H1 (cell line): ENCODE results near the gene ICAM2. TPM values are rescaled to one million over a fixed set of nuclear protein-coding genes. Genes with fewer than 3 reads are reported as not detected.

Experiments used
- CTCF ChIA-PET: fragments of 300-600 bp; sonication (Branson Sonifier 250); formaldehyde crosslinking; loops from one replicate; lab custom pipeline; 2021; ENCODE audit not compliant: partially characterized antibody; lab: Charles Lee
- POLR2A ChIA-PET: fragments of 300-600 bp; sonication (Branson Sonifier 250); formaldehyde crosslinking; loops from one replicate; lab custom pipeline; 2021; ENCODE audit warnings: inconsistent platforms; ENCODE audit not compliant: partially characterized antibody; lab: Charles Lee
- DNase-seq, 2 experiments: peaks; one replicate each; pipeline versions ENCODE4 v3.0.0 to v3.0.0-alpha.2; 2010 to 2022; ENCODE audit warnings: low spot score in 2 of 2, low read depth in 1 of 2, mixed read lengths in 1 of 2
- FAIRE-seq: peaks from 2 replicates; lab custom pipeline; 2011; peaks lifted over from hg19 to GRCh38; lab: Jason Lieb, UNC
- H2AFZ ChIP-seq: 2 replicates; pipeline ENCODE4 v1.8.1; 2012; ENCODE audit warnings: low read length, inconsistent platforms
- H2AK5ac ChIP-seq: 2 replicates; pipeline ENCODE4 v1.6.1; 2013; ENCODE audit warnings: low read depth, low read length
- H2BK120ac ChIP-seq: replicated peaks from 2 replicates; pipeline ENCODE3; 2013; ENCODE audit warnings: low read depth, low read length, inconsistent platforms
- H2BK12ac ChIP-seq: 2 replicates; pipeline ENCODE4 v1.6.1; 2013; ENCODE audit warnings: low read depth, low read length
- H2BK15ac ChIP-seq: 2 replicates; pipeline ENCODE4 v1.6.1; 2013; ENCODE audit warnings: low read length
- H2BK20ac ChIP-seq: 2 replicates; pipeline ENCODE4 v1.6.1; 2013; ENCODE audit warnings: low read length
- H2BK5ac ChIP-seq: 2 replicates; pipeline ENCODE4 v1.6.1; 2013; ENCODE audit warnings: low read depth, low read length
- H3K14ac ChIP-seq: 2 replicates; pipeline ENCODE4 v1.6.1; 2013; ENCODE audit warnings: inconsistent platforms; ENCODE audit not compliant: insufficient read length
- H3K18ac ChIP-seq: 2 replicates; pipeline ENCODE4 v1.6.1; 2013; ENCODE audit warnings: low read length; ENCODE audit errors: extremely low read depth
- H3K23ac ChIP-seq: 2 replicates; pipeline ENCODE4 v1.6.1; 2013; ENCODE audit warnings: inconsistent platforms; ENCODE audit not compliant: insufficient read length
- H3K23me2 ChIP-seq: 2 replicates; pipeline ENCODE4 v1.6.1; 2013; ENCODE audit warnings: low read depth, low read length
- H3K27ac ChIP-seq: 2 replicates; pipeline ENCODE4 v1.6.1; 2011; ENCODE audit warnings: low read depth, low read length, inconsistent platforms
- H3K27me3 ChIP-seq, 4 experiments: replicated peaks in 1 of 4; 1 replicate in 1 of 4; 2 replicates in 3 of 4; pipeline versions ENCODE4 v1.6.1 to v1.8.1; 2011 to 2013; ENCODE audit warnings: low read length in 3 of 4, mild to moderate bottlenecking in 3 of 4, inconsistent platforms in 2 of 4, mixed read lengths in 2 of 4, moderate library complexity in 1 of 4; ENCODE audit not compliant: control insufficient read depth in 3 of 4, insufficient read depth in 3 of 4; ENCODE audit errors: extremely low read depth in 1 of 4
- H3K36me3 ChIP-seq, 4 experiments: 2 replicates each; pipeline versions ENCODE4 v1.6.1 to v1.8.1; 2011 to 2013; ENCODE audit warnings: mild to moderate bottlenecking in 4 of 4, low read length in 3 of 4, moderate library complexity in 2 of 4, control low read depth in 1 of 4, inconsistent platforms in 1 of 4; ENCODE audit not compliant: insufficient read depth in 4 of 4, control insufficient read depth in 2 of 4
- H3K4ac ChIP-seq: replicated peaks from 2 replicates; pipeline ENCODE3; 2013; ENCODE audit warnings: low read length, low read depth, mixed read lengths, inconsistent platforms; ENCODE audit not compliant: insufficient read length
- H3K4me1 ChIP-seq, 4 experiments: replicated peaks in 1 of 4; 1 replicate in 1 of 4; 2 replicates in 3 of 4; pipeline versions ENCODE4 v1.6.1 to v1.8.1; 2011 to 2013; ENCODE audit warnings: low read length in 3 of 4, inconsistent platforms in 2 of 4, mixed read lengths in 1 of 4; ENCODE audit not compliant: insufficient read depth in 4 of 4, control insufficient read depth in 3 of 4
- H3K4me2 ChIP-seq, 2 experiments: 2 replicates each; pipeline versions ENCODE4 v1.6.1 to v1.8.1; 2011 to 2013; ENCODE audit warnings: low read depth in 2 of 2, low read length in 2 of 2, control low read depth in 1 of 2, inconsistent platforms in 1 of 2, mild to moderate bottlenecking in 1 of 2; ENCODE audit not compliant: insufficient read depth in 1 of 2
- H3K4me3 ChIP-seq, 4 experiments: fragments of 200-600, 300-600 bp in 1 of 4; sonication (generic), shearing (Covaris generic), sonication (Bioruptor Twin) in 1 of 4; 2 replicates each; pipeline versions ENCODE4 v1.5.1 to v1.8.1; 2011 to 2016; ENCODE audit warnings: low read length in 4 of 4, low read depth in 3 of 4, control low read depth in 2 of 4, inconsistent platforms in 2 of 4, mild to moderate bottlenecking in 2 of 4, mixed read lengths in 1 of 4, moderate library complexity in 1 of 4; ENCODE audit not compliant: insufficient read depth in 2 of 4; ENCODE audit errors: extremely low read depth in 1 of 4
- H3K56ac ChIP-seq: replicated peaks from 2 replicates; pipeline ENCODE3; 2013; ENCODE audit warnings: low read depth, mild to moderate bottlenecking, mixed read lengths, low read length, inconsistent platforms; ENCODE audit not compliant: insufficient read length
- H3K79me1 ChIP-seq: 2 replicates; pipeline ENCODE4 v1.6.1; 2013; ENCODE audit warnings: low read depth, low read length, control low read depth
- H3K79me2 ChIP-seq, 2 experiments: 2 replicates each; pipeline versions ENCODE4 v1.6.1 to v1.8.1; 2012 to 2013; ENCODE audit warnings: low read length in 2 of 2, mild to moderate bottlenecking in 2 of 2, inconsistent platforms in 1 of 2; ENCODE audit not compliant: insufficient read depth in 2 of 2, control insufficient read depth in 1 of 2
- H3K9ac ChIP-seq, 4 experiments: replicated peaks in 1 of 4; 1 replicate in 1 of 4; 2 replicates in 3 of 4; pipeline versions ENCODE4 v1.6.1 to v1.8.1; 2011 to 2013; ENCODE audit warnings: low read depth in 3 of 4, low read length in 3 of 4, control low read depth in 2 of 4, mild to moderate bottlenecking in 2 of 4, moderate library complexity in 2 of 4, inconsistent platforms in 1 of 4; ENCODE audit errors: extremely low read depth in 1 of 4
- H3K9me3 ChIP-seq, 2 experiments: 2 replicates each; pipeline versions ENCODE4 v1.6.1 to v1.8.1; 2012 to 2013; ENCODE audit warnings: mild to moderate bottlenecking in 2 of 2, moderate library complexity in 2 of 2, control low read depth in 1 of 2, inconsistent platforms in 1 of 2, low read depth in 1 of 2, low read length in 1 of 2, mixed read lengths in 1 of 2; ENCODE audit not compliant: insufficient read depth in 2 of 2
- H4K20me1 ChIP-seq, 2 experiments: replicated peaks in 1 of 2; 2 replicates each; pipeline versions ENCODE3 to v1.8.1; 2011 to 2013; ENCODE audit warnings: inconsistent platforms in 2 of 2, low read length in 2 of 2, mild to moderate bottlenecking in 1 of 2; ENCODE audit not compliant: insufficient read depth in 2 of 2, control insufficient read depth in 1 of 2
- H4K5ac ChIP-seq: 2 replicates; pipeline ENCODE4 v1.6.1; 2013; ENCODE audit warnings: low read length, low read depth, mixed read lengths, inconsistent platforms; ENCODE audit not compliant: insufficient read length
- H4K8ac ChIP-seq: 2 replicates; pipeline ENCODE4 v1.8.0; 2013; ENCODE audit warnings: mild to moderate bottlenecking, moderate library complexity, low read length, inconsistent platforms; ENCODE audit not compliant: insufficient read depth; ENCODE audit errors: extremely low read depth
- H4K91ac ChIP-seq: replicated peaks from 2 replicates; pipeline ENCODE3; 2013; ENCODE audit warnings: low read length, mixed read lengths, inconsistent platforms; ENCODE audit not compliant: insufficient read length
- CREB1 ChIP-seq: IDR thresholded peaks from 2 replicates; pipeline ENCODE4 v1.6.1; 2012; ENCODE audit warnings: inconsistent platforms
- TBP ChIP-seq: IDR thresholded peaks from 2 replicates; pipeline ENCODE4 v1.6.1; 2011; ENCODE audit warnings: low read depth, low read length, improper control_type of control experiment
- WGBS, 2 experiments: shearing (Covaris generic) in 1 of 2; methylation state at CpG; one replicate each; pipeline versions ENCODE4 v1.1.6 to v1.1.7; 2013 to 2015; ENCODE audit warnings: low lambda C conversion rate in 2 of 2, mixed read lengths in 2 of 2, inconsistent platforms in 1 of 2, low coverage in 1 of 2, missing lambda C conversion rate in 1 of 2; ENCODE audit not compliant: insufficient replicate concordance in 2 of 2, insufficient coverage in 1 of 2, insufficient read length in 1 of 2; ENCODE audit errors: extremely low coverage in 1 of 2, missing lambda C conversion rate in 1 of 2; 5-methylcytosine and 5-hydroxymethylcytosine counted together
- polyA plus RNA-seq, 7 experiments: library from polyadenylated mRNA; depleted of rRNA in 3 of 7; stranded (reverse) in 5 of 7; unstranded in 2 of 7; fragments of >200 nt in 5 of 7; fragments of 200-250 nt in 2 of 7; gene quantifications; 1 replicate in 5 of 7; 2 replicates in 1 of 7; 4 replicates in 1 of 7; pipeline versions ENCODE4 v1.2.1 to v1.2.3, GENCODE V29; 2011 to 2013; ENCODE audit warnings: missing spikeins in 2 of 7, mixed read lengths in 2 of 7
- total RNA-seq: library from RNA; stranded (reverse); fragmentation: NEBNext Ultra II Directional; extraction: Animal tissue kit (Norgen Biotek cat#: 25700); gene quantifications from 2 replicates; pipeline ENCODE4 v1.2.1, GENCODE V29; 2021

The ICAM2 gene
- total and polyA plus RNA-seq, 2 of the 8 experiments (the other 6 are each of a cell fraction or from before 2014, with no cell fraction given): 0.45 to 0.63 TPM

DNA sequence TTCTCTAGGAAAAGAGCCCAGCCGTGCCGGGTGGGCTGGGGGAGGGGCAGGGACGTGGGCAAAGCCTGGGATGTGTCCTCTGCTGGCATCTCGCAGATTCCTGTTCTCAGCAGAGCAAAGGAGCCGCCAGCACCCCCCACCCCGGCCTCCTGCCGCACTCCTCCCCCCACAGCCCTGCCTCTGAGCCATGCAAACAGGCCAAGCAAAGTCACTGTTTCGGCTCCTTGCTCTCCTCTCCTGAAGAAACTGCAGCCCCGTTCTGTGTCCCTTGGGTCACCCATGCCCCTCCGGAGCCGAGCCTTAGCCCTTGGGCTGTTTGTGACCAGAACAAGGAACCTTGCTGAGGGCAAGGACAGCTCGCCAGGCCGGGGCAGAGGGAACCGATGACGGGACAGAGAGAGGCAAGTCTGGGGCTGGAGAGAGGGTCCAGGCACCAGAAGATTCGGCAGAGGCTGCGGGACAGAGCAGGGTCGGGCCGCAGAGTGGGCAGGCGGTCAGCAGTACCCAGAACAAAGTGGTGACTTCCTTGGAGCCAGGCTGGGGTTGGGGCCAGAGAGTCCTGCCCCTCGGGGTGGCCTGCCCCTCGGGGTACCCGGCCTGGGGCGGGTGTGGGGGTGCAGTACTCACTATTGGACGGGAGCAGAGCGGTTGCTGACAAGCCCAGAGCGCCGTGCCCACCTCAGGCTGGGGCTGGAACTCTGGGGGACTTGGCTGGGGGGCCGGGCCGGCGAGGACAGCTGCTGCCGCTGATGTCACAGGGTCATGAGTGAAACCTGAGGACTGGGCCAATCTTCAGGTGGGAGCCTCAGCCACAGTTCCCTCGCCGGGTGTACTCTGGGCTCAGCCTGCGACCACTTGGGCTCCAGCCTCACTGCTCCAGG, 31.5 kb downstream of the ICAM2 start:
- TF ChIP-seq TBP (peak; percentile 24; the same call in 1 of the 2 replicates), CREB1 (no peak)
- Histone ChIP-seq H2AFZ (peak overlapping the region; percentile 87), H3K4me2 (peak overlapping the region; percentile 49 to 50; a peak in 3 of 4 replicates), H3K9ac (0 out of 7 replicates have a peak overlapping the region, but pooled peaks of 1 of the 4 experiments have one; percentile 2), H4K91ac (peak overlapping the region; percentile 91), H3K56ac (no peak overlapping the region), H2AK5ac (peak overlapping the region; percentile 18; the same call in 1 of the 2 replicates), H3K4ac (peak overlapping the region; percentile 69), H2BK20ac (0 out of 2 replicates have a peak overlapping the region, but pooled peaks have one; percentile 10), H3K27me3 (peaks cover 0 to 4% (median 0%) of the 10 kb centered on the region in 4 experiments; a peak in 2 of 7 replicates), H3K4me1 (peaks cover 0 to 18% (median 11%) of the 10 kb centered on the region in 4 experiments; a peak in 6 of 7 replicates), H2BK15ac (peak overlapping the region; percentile 94; the same call in 1 of the 2 replicates), H3K4me3 (no peak overlapping the region), H3K36me3 (no peaks in the 10 kb centered on the region), H3K23me2 (no peaks in the 10 kb centered on the region; the same call in 1 of the 2 replicates), H2BK120ac (peak overlapping the region; percentile 64), H2BK5ac (peak overlapping the region; percentile 13; the same call in 1 of the 2 replicates), H3K27ac (no peak overlapping the region), H3K18ac (peak overlapping the region; percentile 97), H3K79me2 (no peaks in the 10 kb centered on the region), H3K9me3 (no peaks in the 10 kb centered on the region), H3K23ac (no peak overlapping the region), H2BK12ac (peak overlapping the region; percentile 96; the same call in 1 of the 2 replicates), H3K14ac (no peak overlapping the region), H4K8ac (peak overlapping the region; percentile 85; the same call in 1 of the 2 replicates), H3K79me1 (no peaks in the 10 kb centered on the region), H4K20me1 (no peaks in the 10 kb centered on the region), H4K5ac (peak overlapping the region; percentile 57)
- 61% methylated on average over 25 of the region's 35 CpGs; no CpG with 5 or more reads in 1 of the 2 experiments for WGBS, 2 experiments
- ChIA-PET POLR2A (interaction anchor here (1.5 to 1.9 kb wide), 2 partner anchors 15 to 39 kb away, joined by 3 to 6 read pairs; no protein-coding TSS in a partner anchor), CTCF (interaction anchor here (0.7 to 18.4 kb wide), 28 partner anchors 9 to 144 kb away, joined by 3 to 219 read pairs (median 7); partner anchors contain the start of genes CSHL1, GH1 and GH2)
- DNase-seq (peak in 1 of 2 experiments; percentile 64), FAIRE-seq (no peak)
